ENCODE results near the gene LAMB4.

DNA sequence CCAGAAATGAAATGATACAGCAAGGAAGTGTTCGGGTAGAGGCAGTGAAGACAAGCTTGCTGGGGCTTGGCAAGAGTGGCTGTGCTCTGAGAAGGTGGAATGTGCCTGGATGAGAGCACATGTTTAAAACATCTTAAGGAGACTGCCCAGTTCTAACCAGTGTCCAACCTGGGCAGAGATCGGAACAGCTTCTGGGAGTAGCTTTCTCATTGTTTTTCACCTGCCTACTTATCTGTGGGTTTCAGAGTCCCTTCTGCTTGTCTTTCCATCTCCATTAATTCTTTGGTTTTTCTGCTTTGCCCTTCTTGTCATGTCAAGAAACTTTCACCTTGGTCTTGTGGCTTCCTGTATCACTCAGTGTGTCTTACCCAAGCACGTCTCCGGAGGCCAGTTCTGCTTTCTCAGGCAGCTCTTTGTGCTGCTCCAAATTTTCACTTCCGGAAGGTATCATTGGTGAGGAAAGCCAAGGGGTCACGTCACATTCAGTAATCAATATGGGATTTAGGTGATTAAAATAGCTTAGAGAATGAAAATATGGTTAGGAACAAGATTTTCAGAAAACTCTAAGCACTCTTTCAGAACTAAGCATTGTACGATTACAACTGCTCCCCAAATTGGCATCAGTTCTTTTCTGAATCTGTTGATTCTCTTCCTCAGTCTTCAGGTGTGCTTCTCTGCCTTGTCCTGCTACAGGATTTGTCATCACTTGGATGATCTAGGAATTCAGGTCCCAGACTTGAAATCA, 5.5 kb upstream of the LAMB4 start:
- TF ChIP-seq POLR2AphosphoS5 (IDR thresholded peaks at IDR 0.05; ENCODE audit: low read depth) (no peak; the same call in 1 of the 2 replicates), GABPA (IDR thresholded peaks at IDR 0.05; ENCODE audit: low read depth) (no peak; the same call in none of the 2 replicates), SPI1 (IDR thresholded peaks at IDR 0.05; ENCODE audit: borderline replicate concordance, low read depth) (peak; percentile 96)
- TF ChIP-seq, protein P1, sequence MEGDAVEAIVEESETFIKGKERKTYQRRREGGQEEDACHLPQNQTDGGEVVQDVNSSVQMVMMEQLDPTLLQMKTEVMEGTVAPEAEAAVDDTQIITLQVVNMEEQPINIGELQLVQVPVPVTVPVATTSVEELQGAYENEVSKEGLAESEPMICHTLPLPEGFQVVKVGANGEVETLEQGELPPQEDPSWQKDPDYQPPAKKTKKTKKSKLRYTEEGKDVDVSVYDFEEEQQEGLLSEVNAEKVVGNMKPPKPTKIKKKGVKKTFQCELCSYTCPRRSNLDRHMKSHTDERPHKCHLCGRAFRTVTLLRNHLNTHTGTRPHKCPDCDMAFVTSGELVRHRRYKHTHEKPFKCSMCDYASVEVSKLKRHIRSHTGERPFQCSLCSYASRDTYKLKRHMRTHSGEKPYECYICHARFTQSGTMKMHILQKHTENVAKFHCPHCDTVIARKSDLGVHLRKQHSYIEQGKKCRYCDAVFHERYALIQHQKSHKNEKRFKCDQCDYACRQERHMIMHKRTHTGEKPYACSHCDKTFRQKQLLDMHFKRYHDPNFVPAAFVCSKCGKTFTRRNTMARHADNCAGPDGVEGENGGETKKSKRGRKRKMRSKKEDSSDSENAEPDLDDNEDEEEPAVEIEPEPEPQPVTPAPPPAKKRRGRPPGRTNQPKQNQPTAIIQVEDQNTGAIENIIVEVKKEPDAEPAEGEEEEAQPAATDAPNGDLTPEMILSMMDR (IDR thresholded peaks at IDR 0.05; ENCODE audit: insufficient read depth, low read length), result no peak
- TF ChIP-seq, protein P2, sequence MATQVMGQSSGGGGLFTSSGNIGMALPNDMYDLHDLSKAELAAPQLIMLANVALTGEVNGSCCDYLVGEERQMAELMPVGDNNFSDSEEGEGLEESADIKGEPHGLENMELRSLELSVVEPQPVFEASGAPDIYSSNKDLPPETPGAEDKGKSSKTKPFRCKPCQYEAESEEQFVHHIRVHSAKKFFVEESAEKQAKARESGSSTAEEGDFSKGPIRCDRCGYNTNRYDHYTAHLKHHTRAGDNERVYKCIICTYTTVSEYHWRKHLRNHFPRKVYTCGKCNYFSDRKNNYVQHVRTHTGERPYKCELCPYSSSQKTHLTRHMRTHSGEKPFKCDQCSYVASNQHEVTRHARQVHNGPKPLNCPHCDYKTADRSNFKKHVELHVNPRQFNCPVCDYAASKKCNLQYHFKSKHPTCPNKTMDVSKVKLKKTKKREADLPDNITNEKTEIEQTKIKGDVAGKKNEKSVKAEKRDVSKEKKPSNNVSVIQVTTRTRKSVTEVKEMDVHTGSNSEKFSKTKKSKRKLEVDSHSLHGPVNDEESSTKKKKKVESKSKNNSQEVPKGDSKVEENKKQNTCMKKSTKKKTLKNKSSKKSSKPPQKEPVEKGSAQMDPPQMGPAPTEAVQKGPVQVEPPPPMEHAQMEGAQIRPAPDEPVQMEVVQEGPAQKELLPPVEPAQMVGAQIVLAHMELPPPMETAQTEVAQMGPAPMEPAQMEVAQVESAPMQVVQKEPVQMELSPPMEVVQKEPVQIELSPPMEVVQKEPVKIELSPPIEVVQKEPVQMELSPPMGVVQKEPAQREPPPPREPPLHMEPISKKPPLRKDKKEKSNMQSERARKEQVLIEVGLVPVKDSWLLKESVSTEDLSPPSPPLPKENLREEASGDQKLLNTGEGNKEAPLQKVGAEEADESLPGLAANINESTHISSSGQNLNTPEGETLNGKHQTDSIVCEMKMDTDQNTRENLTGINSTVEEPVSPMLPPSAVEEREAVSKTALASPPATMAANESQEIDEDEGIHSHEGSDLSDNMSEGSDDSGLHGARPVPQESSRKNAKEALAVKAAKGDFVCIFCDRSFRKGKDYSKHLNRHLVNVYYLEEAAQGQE (IDR thresholded peaks at IDR 0.05; ENCODE audit: insufficient replicate concordance, low read depth), result no peak
